Fibroblast of lung (primary cell): Measurements from ENCODE around the gene PRUNE2.

Source experiments
- EZH2 ChIP-seq: IDR thresholded peaks from 2 replicates; pipeline ENCODE4 v1.5.1; 2012; ENCODE audit warnings: low read length, control low read depth, mild to moderate bottlenecking; ENCODE audit errors: missing control alignments
- TF ChIP-seq, protein P1 (sequence below), 2 donors: IDR thresholded peaks in 1 of 2; conservative IDR thresholded peaks in 1 of 2; 1 replicate in 1 of 2; 2 replicates in 1 of 2; pipeline ENCODE4 v1.5.1; 2011 to 2012; ENCODE audit warnings: low read length in 2 of 2, control low read depth in 1 of 2, inconsistent platforms in 1 of 2, low read depth in 1 of 2, mild to moderate bottlenecking in 1 of 2

DNA sequence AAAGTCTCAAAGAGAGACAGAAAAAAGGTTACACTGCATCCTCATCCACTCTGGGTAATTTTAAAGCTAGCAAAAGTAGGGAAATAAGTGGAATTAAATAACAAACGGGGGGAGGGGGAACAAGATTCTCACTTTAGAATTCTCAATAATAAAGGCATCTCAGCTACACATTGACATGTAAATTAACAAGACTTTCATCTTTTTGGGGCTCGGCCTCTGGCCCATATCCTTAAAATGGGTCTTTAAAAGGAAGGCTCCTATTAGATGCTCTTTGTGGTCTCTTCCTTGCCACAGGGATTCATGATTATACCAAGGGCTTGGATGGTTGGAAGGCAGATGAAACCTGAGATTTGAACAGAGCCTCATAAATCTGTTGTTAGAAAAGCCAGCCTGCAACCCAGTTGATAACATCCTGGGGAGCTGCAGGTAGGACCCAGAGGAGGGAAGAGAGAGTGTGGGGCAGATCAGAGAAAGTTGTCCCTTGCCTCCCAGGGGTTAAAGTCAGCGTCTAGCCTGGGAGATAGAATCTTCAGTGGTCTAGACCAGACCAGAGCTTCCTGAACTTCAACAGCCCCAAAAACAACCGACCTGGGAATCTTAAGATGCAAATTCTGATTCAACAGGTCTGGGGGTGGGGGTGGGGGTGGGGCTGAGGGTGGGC is 311.0 kb downstream of the PRUNE2 start:
- TF ChIP-seq, protein P1, sequence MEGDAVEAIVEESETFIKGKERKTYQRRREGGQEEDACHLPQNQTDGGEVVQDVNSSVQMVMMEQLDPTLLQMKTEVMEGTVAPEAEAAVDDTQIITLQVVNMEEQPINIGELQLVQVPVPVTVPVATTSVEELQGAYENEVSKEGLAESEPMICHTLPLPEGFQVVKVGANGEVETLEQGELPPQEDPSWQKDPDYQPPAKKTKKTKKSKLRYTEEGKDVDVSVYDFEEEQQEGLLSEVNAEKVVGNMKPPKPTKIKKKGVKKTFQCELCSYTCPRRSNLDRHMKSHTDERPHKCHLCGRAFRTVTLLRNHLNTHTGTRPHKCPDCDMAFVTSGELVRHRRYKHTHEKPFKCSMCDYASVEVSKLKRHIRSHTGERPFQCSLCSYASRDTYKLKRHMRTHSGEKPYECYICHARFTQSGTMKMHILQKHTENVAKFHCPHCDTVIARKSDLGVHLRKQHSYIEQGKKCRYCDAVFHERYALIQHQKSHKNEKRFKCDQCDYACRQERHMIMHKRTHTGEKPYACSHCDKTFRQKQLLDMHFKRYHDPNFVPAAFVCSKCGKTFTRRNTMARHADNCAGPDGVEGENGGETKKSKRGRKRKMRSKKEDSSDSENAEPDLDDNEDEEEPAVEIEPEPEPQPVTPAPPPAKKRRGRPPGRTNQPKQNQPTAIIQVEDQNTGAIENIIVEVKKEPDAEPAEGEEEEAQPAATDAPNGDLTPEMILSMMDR (conservative IDR thresholded peaks at IDR 0.05 in 1 of 2, IDR thresholded peaks at IDR 0.05 in 1 of 2; ENCODE audit: low read depth in 1 of 2, low read length in 2 of 2): no peak
- no peak for TF ChIP-seq EZH2
